Ammon's horn (tissue), 1 donor: ENCODE measurements around the gene MYL1.

Source experiments
- DNase-seq: peaks from one replicate; pipeline ENCODE4 v3.0.0-alpha.2; 2016; ENCODE audit warnings: low spot score

MYL1 gene

GRCh38 chr2:210267698-210268097, 47.3 kb downstream of the MYL1 start:
- DNase-seq: no peak

DNA sequence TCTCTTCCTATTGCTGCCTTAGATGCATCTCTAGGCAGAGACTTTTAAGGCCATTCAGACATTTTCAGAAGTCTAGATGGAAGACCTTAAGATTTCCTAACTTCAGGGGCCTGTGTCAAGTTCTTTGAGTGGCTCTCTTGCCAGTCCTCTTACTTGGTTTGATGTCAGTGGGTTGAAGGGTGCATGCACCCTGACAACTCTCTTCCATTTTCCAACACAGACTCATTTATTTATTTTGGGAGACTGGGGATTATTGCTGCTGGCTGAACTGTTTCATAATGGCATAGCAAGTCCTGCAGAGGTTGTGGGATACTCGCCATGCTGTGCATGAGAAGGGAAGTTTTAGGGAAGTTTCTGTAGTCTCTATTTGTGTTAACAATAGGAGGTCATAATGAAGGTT, 50.7 kb downstream of the MYL1 start:
- no peak for DNase-seq

GRCh38 chr2:210263841-210264240, 51.1 kb downstream of the MYL1 start:
- DNase-seq: no peak

DNA sequence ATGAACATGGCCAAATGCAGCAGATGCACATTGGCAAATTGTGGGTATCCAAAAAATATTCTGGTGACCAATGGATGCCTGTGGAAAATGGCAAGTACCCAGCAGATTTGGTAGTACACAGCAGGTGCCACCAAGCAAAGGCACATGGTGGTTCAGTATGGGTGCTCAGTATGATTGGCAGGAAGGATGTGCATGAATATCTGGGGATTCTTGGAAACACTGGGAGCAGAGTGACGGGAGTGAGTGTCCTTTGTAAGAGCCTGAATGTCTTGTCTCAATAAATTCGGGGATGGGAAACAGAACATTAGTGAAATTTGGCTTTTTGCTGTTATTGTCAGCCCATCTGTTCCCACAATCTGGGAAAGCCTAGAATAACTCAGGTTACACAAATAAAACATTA, 52.9 kb downstream of the MYL1 start:
- DNase-seq: peak; percentile 35

- no peak for DNase-seq
Observed at GRCh38 chr2:210259687-210260086, 55.3 kb downstream of the MYL1 start.

DNA sequence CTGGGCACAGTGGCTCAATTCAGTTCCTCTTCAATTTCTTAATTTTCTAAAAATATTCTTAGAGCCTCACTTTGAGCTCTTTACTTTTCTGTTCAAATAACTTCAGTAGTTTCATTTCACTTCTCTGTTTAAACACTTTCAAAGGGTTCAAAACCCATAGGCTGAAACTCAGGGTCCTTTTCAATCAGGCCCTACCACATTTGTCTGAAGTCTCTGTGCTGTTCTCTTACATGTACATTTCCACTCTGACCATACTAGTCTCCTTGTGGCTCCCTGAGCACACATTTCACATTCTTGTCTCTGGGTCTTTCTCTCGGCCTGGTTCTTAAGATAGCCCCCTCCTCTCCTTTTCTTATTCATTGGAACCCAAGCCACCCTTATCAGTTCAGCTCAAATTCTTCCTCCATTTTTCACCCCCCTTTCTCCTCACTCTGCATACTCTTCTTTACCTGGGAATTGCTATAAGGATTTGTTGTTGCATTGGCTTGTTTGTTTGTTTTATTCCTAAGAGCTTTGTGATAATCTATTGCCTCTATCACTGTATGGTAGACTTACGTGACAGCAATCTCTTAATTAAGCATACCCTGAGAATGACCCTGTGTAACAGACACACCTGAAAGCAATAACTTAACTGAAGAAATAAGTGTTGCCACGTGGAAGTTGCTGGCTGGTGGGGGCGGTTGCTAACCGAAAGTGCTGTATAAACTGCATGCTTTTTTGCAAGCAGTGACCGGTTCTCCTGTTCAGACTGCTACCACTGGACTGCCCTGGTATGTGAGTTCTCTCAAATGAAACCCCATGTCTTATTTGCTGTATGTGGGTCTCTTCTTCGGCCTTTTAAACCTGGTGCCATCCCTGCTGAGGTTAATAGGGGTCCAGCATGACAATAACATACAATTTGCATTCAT, 62.0 kb downstream of the MYL1 start:
- DNase-seq: no peak

DNA sequence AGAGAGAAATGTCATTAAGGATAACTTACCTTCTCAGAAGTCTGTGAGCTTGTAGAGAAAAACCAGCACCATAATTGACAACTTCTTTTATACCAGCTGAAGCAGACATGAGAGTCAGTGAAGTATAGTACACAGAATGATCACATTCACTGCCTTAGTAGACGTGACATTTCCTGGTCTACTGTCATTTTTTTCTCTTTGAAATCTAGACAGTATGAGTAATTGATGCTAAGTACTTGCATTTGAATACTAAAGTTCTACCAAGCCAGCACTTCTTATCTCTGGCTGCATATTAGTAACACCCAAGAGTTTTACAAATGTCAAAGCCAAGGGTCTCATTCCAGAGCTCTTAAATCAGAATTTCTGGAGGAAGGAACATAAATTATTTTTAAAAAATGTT, 64.4 kb downstream of the MYL1 start:
- no peak for DNase-seq
